Measurements from ENCODE around the gene SDR42E1. TPM values are rescaled to one million over a fixed set of nuclear protein-coding genes. Genes with fewer than 3 reads are reported as not detected.

The SDR42E1 gene
- total and polyA plus RNA-seq, 2 of the 4 experiments (the other 2 are of a cell fraction): 0.44 to 0.72 TPM

DNA sequence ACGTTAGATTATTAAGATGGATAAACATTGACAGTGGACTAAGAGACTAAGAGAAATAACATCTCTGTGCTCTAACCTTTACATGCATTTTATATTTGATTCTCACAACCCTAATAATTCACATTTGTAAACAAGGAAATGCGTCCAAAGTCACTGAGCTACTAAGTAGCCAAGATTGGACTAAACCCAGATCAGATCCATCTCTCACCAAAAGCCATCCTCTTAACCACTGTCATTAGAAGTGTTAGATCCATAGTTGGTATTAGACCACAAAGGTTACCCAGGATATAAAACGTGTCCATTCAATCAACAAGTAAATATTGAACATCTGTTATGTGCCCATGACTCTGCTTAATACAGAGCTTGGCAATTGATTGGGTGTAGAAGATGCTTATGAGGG lies 29.0 kb upstream of the SDR42E1 start:
- dilution Hi-C loops (cut with HindIII; ENCODE audit: low sequenced_read_pairs, unreplicated experiment): no loop called here
- intact Hi-C loops (cut with micrococcal nuclease): no loop called here
- WGBS, 2 experiments (ENCODE audit: extremely low coverage in 2 of 2, insufficient read length in 1 of 2): no CpG with 5 or more reads among the region's 3 CpGs
- TF ChIP-seq, protein P1, sequence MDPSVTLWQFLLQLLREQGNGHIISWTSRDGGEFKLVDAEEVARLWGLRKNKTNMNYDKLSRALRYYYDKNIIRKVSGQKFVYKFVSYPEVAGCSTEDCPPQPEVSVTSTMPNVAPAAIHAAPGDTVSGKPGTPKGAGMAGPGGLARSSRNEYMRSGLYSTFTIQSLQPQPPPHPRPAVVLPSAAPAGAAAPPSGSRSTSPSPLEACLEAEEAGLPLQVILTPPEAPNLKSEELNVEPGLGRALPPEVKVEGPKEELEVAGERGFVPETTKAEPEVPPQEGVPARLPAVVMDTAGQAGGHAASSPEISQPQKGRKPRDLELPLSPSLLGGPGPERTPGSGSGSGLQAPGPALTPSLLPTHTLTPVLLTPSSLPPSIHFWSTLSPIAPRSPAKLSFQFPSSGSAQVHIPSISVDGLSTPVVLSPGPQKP (IDR thresholded peaks at IDR 0.05; ENCODE audit: borderline replicate concordance, low read depth, low read length): no peak
- TF ChIP-seq MAZ (IDR thresholded peaks at IDR 0.05; ENCODE audit: borderline replicate concordance, low read depth, low read length) (no peak), NFE2L2 (IDR thresholded peaks at IDR 0.05; ENCODE audit: low read depth, low read length) (no peak), CTCF (conservative IDR thresholded peaks at IDR 0.05; ENCODE audit: low read depth, low read length) (no peak)
- Histone ChIP-seq H3K4me3 (ENCODE audit: insufficient read depth, low read depth, low read length) (no peak overlapping the region), H3K23ac (ENCODE audit: low read depth, low read length) (no peak overlapping the region), H3K36me3 (ENCODE audit: control insufficient read depth, insufficient read depth, low read length) (no peaks in the 10 kb centered on the region), H3K4ac (ENCODE audit: low read depth, low read length) (no peak overlapping the region), H2AK5ac (ENCODE audit: low read depth, low read length) (peak overlapping the region; percentile 50), H3K4me2 (ENCODE audit: low read depth, low read length) (no peak overlapping the region), H4K20me1 (ENCODE audit: insufficient read depth, low read length) (no peaks in the 10 kb centered on the region), H3K79me1 (ENCODE audit: low read depth in 1 of 2, low read length in 2 of 2) (no peaks in the 10 kb centered on the region; a peak in 1 of 4 replicates), H2BK15ac (ENCODE audit: low read depth, low read length) (0 out of 3 replicates have a peak overlapping the region, but pooled peaks have one; percentile 11), H3K56ac (ENCODE audit: extremely low read depth, insufficient read depth, low read length) (no peak overlapping the region), H3K27me3 (ENCODE audit: control insufficient read depth, insufficient read depth, low read length) (no peaks in the 10 kb centered on the region), H4K91ac (ENCODE audit: insufficient read depth, low read depth, low read length) (peak overlapping the region; percentile 22; the same call in 1 of the 2 replicates), H2AK9ac (replicated peaks; ENCODE audit: low read depth, low read length, poor library complexity) (no peak overlapping the region), H2AFZ (replicated peaks; ENCODE audit: low read length, poor library complexity) (no peak overlapping the region), H2BK120ac (ENCODE audit: low read depth, low read length) (peak overlapping the region; percentile 52; the same call in 1 of the 2 replicates), H3K18ac (ENCODE audit: low read depth, low read length) (0 out of 2 replicates have a peak overlapping the region, but pooled peaks have one; percentile 5), H2BK20ac (ENCODE audit: low read depth, low read length) (peak overlapping the region; percentile 33), H3K9me1 (ENCODE audit: insufficient read depth, low read length) (peaks cover 2% of the 10 kb centered on the region; the same call in 1 of the 2 replicates), H3K9me3 (ENCODE audit: control insufficient read depth, insufficient read depth, low read length) (no peaks in the 10 kb centered on the region), H2BK5ac (ENCODE audit: low read depth, low read length, poor library complexity, severe bottlenecking) (no peak overlapping the region), H3K9ac (ENCODE audit: low read depth, low read length) (no peak overlapping the region), H3K14ac (replicated peaks; ENCODE audit: low read depth, low read length) (no peak overlapping the region), H4K8ac (ENCODE audit: low read depth in 2 of 2, low read length in 2 of 2) (0 out of 4 replicates have a peak overlapping the region, but pooled peaks of 1 of the 2 experiments have one; percentile 27), H3K4me1 (ENCODE audit: control insufficient read depth, insufficient read depth, low read length) (peaks cover 19% of the 10 kb centered on the region), H3K27ac (ENCODE audit: insufficient read depth, low read length) (no peak overlapping the region), H4K5ac (ENCODE audit: low read depth, low read length) (no peak overlapping the region; the same call in none of the 2 replicates)
- POLR2A ChIA-PET (ENCODE audit: unreplicated experiment): no interaction called here
- no TSS peak for BruUV-seq (replicated peaks)
- CTCF ChIA-PET: interaction anchor here (1.2 kb wide), 1 partner anchor 25 kb away, joined by 3 read pairs; no protein-coding TSS in a partner anchor
- ATAC-seq (ENCODE audit: low read depth): no peak
- in situ Hi-C loops (cut with MboI; ENCODE audit: low sequenced_read_pairs): no loop called here
- no peak for DNase-seq
